Vagina (tissue), 2 donors: ENCODE data around the gene CADM1.

ENCODE experiments used
- CTCF ChIP-seq, 3 experiments: fragments of 450-650 bp in 2 of 3; fragments of 200-600 bp in 1 of 3; sonication (generic) in 1 of 3; IDR thresholded peaks; one replicate each; pipeline ENCODE4 v1.5.1; 2017 to 2019; ENCODE audit warnings: antibody characterized with exemption in 3 of 3, mild to moderate bottlenecking in 2 of 3, moderate library complexity in 2 of 3
- POLR2A ChIP-seq, 2 donors: fragments of 450-650 bp; IDR thresholded peaks; one replicate each; pipeline ENCODE4 v1.6.1; 2017; ENCODE audit warnings: antibody characterized with exemption in 2 of 2, mild to moderate bottlenecking in 2 of 2, moderate library complexity in 2 of 2
- POLR2AphosphoS5 ChIP-seq, 2 donors: sonication (generic); formaldehyde crosslinking; IDR thresholded peaks; one replicate each; pipeline ENCODE4 v1.9.0; 2017; ENCODE audit warnings: antibody characterized with exemption in 2 of 2, mild to moderate bottlenecking in 2 of 2, low read depth in 1 of 2; ENCODE audit not compliant: insufficient read depth in 1 of 2

DNA sequence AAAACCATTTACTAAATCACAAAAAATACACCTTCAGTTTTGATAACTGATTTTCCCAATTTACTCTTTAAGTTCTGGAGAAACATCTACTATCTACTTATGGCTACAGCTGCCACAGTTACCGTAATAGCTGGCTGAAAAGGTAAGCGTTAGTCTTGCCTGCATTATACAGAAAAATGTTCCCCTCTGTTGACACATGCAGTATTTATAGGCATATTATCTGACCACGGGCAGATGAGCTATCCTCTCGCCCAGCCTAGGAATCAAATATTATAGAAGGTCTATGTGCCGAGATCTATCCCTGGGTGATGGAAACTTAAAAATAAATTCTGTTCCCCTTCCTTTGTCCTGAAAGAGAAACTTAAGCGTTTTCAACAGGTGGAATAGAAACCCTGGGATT lies 283.8 kb downstream of the CADM1 start:
- no peak for TF ChIP-seq CTCF (IDR thresholded peaks at IDR 0.05)
- no peak for TF ChIP-seq POLR2A (IDR thresholded peaks at IDR 0.05)
- TF ChIP-seq POLR2AphosphoS5 (IDR thresholded peaks at IDR 0.05; ENCODE audit: insufficient read depth in 1 of 2, low read depth in 1 of 2), result no peak
